ENCODE measurements around the gene IGLL5. TPM values are rescaled to one million over a fixed set of nuclear protein-coding genes. Genes with fewer than 3 reads are reported as not detected.

The IGLL5 gene
- total RNA-seq, 4 donors from 2014 or later: 1.8 to 15.7 TPM; not detected in 2

DNA sequence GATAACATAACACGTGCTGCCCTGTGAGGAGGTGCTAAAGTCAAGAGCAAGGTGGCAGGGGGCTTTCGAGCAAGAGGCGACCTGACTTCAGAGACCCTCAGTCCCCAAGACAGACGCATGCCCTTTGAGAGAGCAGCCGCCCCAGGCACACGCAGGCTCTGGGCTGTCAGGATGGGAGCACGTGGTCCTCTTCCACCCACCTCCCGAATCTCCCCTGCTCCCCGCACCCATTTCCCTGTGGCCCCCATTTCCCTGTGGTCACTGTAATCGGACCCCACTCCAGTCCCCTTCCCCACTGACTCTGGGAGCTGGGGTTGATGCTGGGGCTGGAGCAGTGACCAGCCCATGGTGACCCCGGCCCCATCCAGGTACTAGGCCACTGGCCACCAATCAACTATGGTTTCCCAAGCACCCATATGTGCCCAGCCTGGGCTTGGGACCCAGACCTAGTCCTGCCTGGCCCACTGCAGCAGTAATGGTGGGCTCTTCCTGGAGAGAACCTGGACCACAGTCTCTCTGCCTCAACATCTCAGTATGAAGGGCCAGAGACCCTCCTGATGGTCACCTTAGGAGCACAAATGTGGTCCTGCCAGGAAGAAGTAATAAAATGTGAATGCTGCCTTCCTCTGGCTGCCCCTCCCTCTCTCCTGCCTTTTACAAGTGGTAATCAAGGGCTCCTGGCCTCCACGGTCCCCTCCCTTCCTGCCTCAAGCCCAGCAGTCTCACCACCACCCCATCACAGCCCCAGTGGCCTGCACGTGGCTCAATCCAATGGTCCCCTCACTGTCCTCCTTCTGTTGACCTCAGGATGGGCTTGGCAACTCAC, 39.0 kb downstream of the IGLL5 start:
- 64 to 67% methylated on average over 12 to 13 of the region's 13 CpGs for WGBS, 2 donors
- Histone ChIP-seq H3K9me3 (no peaks in the 10 kb centered on the region), H3K4me1 (no peaks in the 10 kb centered on the region), H3K4me3 (replicated peaks in 1 of 3) (no peak overlapping the region), H3K36me3 (no peaks in the 10 kb centered on the region), H3K27me3 (no peaks in the 10 kb centered on the region), H3K27ac (no peak overlapping the region)
- DNase-seq: no peak
- TF ChIP-seq, protein P1, sequence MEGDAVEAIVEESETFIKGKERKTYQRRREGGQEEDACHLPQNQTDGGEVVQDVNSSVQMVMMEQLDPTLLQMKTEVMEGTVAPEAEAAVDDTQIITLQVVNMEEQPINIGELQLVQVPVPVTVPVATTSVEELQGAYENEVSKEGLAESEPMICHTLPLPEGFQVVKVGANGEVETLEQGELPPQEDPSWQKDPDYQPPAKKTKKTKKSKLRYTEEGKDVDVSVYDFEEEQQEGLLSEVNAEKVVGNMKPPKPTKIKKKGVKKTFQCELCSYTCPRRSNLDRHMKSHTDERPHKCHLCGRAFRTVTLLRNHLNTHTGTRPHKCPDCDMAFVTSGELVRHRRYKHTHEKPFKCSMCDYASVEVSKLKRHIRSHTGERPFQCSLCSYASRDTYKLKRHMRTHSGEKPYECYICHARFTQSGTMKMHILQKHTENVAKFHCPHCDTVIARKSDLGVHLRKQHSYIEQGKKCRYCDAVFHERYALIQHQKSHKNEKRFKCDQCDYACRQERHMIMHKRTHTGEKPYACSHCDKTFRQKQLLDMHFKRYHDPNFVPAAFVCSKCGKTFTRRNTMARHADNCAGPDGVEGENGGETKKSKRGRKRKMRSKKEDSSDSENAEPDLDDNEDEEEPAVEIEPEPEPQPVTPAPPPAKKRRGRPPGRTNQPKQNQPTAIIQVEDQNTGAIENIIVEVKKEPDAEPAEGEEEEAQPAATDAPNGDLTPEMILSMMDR (IDR thresholded peaks at IDR 0.05): no peak
- TF ChIP-seq POLR2A (IDR thresholded peaks at IDR 0.05): no peak
- intact Hi-C loops (cut with DNase I): no loop called here

DNA sequence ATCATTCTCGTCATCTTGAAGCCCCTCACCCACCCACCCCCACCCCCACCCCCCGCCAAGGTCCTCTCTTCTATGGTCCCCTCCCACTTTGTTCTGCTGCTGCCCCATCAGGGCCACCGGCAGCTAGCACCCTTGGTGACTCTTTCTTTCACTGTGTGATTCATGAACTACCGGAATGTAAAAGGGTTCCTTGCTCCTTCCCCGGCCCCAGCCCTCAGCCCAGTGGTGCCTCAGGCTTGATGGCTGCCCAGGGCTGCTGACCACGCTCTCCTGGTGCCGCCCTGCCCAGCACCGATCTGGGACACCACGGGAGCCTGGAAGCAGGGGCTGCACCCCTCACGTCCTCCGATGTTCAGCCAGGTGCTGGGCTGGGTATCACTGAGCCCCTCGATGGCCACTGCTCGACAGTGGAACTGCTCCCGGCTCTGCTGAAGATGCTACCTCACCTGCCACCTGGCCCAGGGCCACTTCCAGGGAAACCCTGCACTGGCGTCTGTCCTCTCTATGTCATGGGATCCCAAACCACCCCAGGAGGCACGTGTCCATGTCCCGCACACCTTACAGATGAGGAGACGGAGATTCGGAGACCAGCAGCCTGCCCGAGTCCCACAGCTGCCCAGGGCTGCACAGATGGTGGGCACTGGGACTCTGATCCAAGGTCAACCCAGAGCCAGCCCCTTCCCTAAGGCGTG, 39.7 kb downstream of the IGLL5 start:
- intact Hi-C loops (cut with DNase I): no loop called here
- 83 to 90% methylated on average over 8 to 13 of the region's 21 CpGs for WGBS, 2 donors

DNA sequence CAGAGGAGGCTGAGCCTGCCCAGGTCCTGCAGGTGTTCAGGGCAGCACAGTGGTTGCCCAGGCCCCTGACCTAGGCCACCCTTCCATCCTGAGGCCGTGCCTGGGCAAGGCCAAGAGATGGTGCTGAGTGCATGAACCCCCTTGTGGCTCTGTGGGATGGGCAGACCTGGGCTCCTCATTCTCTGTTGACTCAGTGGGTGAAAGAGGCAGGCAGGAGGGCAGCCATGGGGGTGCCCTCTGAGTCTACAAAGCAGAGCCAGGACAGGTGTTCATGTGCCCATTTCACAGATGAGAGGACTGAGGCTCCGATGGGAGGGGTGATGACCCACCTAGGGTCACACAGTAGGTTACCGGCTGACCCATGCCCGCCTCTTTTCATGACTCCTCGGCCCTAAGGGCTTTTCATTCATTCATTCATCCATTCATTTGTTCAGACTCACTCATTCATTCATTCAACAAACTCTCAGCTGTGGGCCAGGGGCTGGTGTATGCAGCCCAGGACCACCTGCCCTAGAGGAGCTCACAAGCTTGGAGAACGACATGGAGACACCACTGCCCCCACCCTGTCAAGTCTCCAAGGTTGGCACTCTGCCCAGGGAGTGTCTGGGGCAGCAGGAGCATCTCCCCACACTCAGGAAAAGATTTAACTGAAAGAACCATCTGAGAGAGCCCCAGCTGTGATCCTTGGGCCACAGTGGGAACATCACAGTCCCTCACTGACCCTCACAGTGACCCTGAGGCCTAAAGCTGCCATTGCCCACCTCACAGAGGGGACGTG, 40.5 kb downstream of the IGLL5 start:
- DNase-seq: no peak
- 71 to 84% methylated on average over 7 of the region's 7 CpGs for WGBS, 2 donors
- Histone ChIP-seq H3K36me3 (no peaks in the 10 kb centered on the region), H3K9me3 (no peaks in the 10 kb centered on the region), H3K27ac (no peak overlapping the region), H3K4me3 (replicated peaks in 1 of 3) (no peak overlapping the region), H3K27me3 (no peaks in the 10 kb centered on the region), H3K4me1 (no peaks in the 10 kb centered on the region)
- intact Hi-C loops (cut with DNase I): no loop called here
- no peak for TF ChIP-seq POLR2A (IDR thresholded peaks at IDR 0.05)
- TF ChIP-seq, protein P1 (IDR thresholded peaks at IDR 0.05): no peak

More for the DNA sequence above, 39.7 kb downstream of the IGLL5 start:
- no peaks in the 10 kb centered on the region for H3K27me3 ChIP-seq
- TF ChIP-seq POLR2A (IDR thresholded peaks at IDR 0.05): no peak
- TF ChIP-seq, protein P1 (IDR thresholded peaks at IDR 0.05): no peak
- H3K4me3 ChIP-seq (replicated peaks in 1 of 3): no peak overlapping the region
- H3K27ac ChIP-seq: no peak overlapping the region
- H3K4me1 ChIP-seq: no peaks in the 10 kb centered on the region
- no peaks in the 10 kb centered on the region for H3K36me3 ChIP-seq
- no peaks in the 10 kb centered on the region for H3K9me3 ChIP-seq
- no peak for DNase-seq

DNA sequence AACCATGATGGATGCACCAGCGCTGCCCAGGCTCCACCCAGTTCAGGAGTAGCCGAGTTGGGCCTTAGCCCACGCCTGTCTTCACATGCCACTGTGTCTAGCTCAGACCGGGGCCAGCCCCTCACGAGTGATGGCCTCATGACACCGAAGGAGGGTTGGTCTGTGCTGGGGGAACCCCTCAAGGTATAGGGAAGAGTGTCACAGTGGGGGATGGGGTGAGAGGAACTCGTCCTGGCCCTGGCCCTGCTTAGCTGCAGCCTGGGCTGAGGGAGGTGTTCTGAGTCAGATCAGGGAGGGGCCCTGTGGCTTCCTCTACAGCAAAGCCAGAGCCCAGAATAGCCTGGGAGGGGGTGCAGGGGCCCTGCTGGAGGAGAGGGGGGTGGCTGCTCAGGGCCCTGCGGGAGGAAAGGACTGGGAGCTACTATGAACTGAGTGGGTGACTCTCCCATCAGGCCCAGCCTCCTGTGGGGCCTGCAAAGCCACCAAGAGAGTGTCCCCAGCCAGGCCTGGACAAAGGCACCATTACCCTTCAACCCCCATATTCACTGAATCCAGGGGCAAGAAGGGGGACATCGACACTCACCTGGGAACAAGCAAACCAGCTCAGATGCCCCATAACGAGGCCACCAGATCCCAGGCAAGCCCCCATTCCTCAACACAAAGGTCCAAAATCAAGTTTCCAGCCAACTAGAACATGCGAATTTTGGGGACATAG, 41.2 kb downstream of the IGLL5 start:
- intact Hi-C loops (cut with DNase I): no loop called here
- no peak for DNase-seq
- 60 to 72% methylated on average over 10 to 11 of the region's 11 CpGs for WGBS, 2 donors

More for the DNA sequence above, 41.2 kb downstream of the IGLL5 start:
- H3K27me3 ChIP-seq: no peaks in the 10 kb centered on the region
- H3K4me3 ChIP-seq (replicated peaks in 1 of 3): no peak overlapping the region
- TF ChIP-seq, protein P1 (IDR thresholded peaks at IDR 0.05): no peak
- TF ChIP-seq POLR2A (IDR thresholded peaks at IDR 0.05): no peak
- H3K27ac ChIP-seq: no peak overlapping the region
- H3K36me3 ChIP-seq: no peaks in the 10 kb centered on the region
- no peaks in the 10 kb centered on the region for H3K9me3 ChIP-seq
- H3K4me1 ChIP-seq: no peaks in the 10 kb centered on the region

Measured in thyroid gland (tissue), 4 donors.